Measurements from ENCODE around the gene C2orf81.

C2orf81 gene

DNA sequence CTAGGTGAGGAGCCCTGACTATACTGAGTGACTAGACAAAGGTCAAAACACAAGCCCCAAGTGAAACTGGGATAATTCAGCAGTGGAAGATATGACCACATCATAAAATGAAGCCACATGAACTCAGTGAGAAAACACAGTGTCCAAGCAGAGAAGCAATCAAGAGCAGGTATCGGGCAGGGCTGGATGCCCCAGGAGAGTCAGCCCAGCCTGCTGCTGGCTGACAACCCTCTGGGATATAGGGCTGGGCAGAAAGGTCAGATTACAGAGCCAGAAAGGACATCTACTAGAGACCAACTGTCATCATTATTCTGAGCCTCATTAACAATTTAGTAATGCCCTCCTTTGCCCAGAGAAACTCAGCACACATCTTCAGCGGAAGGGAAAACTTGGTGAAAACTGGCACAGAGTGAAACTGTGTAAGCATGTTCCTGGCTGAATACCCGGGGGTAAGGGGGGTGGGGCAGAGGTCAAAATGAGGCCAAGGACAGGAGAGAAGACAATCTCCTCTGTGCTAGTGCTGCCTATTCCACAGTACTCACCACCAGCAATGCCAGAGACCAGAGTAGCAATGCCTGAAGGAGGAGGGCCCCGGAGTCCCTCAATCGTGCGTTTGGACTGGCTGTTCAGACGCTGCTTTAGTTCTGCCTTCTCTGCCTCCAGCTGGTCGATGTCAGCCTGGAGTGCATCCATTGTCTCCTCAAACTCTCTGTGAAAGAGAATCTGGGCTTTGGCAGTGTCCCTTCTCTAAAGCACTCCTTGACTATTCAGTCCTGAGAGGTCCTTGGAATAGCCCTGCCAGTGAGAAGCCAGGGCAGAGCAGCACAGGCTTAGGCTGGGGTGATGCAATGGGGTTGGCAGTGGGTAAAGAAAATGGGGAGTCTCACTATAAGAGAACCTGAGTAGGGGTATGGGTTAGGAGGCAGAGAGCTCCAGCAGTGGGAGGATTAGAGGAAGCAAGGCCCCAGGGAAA is 56.6 kb downstream of the C2orf81 start:
- peaks cover 98% of the 10 kb centered on the region for H3K36me3 ChIP-seq (ENCODE audit: insufficient read depth, low read length)
- no peaks in the 10 kb centered on the region for H3F3A ChIP-seq (ENCODE audit: insufficient read depth, low read length)
- H3K79me2 ChIP-seq (ENCODE audit: insufficient read depth, low read length) = no peaks in the 10 kb centered on the region
- no peak overlapping the region for H3K4me2 ChIP-seq (ENCODE audit: low read length)
- TF ChIP-seq EZH2 (IDR thresholded peaks at IDR 0.05; ENCODE audit: borderline replicate concordance, low read length) = no peak
- TF ChIP-seq, protein P1, sequence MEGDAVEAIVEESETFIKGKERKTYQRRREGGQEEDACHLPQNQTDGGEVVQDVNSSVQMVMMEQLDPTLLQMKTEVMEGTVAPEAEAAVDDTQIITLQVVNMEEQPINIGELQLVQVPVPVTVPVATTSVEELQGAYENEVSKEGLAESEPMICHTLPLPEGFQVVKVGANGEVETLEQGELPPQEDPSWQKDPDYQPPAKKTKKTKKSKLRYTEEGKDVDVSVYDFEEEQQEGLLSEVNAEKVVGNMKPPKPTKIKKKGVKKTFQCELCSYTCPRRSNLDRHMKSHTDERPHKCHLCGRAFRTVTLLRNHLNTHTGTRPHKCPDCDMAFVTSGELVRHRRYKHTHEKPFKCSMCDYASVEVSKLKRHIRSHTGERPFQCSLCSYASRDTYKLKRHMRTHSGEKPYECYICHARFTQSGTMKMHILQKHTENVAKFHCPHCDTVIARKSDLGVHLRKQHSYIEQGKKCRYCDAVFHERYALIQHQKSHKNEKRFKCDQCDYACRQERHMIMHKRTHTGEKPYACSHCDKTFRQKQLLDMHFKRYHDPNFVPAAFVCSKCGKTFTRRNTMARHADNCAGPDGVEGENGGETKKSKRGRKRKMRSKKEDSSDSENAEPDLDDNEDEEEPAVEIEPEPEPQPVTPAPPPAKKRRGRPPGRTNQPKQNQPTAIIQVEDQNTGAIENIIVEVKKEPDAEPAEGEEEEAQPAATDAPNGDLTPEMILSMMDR (IDR thresholded peaks at IDR 0.05; ENCODE audit: low read length) = no peak
- no peaks in the 10 kb centered on the region for H3K9me3 ChIP-seq (ENCODE audit: low read length)
- no peak overlapping the region for H3K27ac ChIP-seq (ENCODE audit: low read depth, low read length, poor library complexity, severe bottlenecking)
- no peaks in the 10 kb centered on the region for H3K27me3 ChIP-seq (ENCODE audit: insufficient read depth, low read length)
- no peak overlapping the region for H2AFZ ChIP-seq (ENCODE audit: low read length)
- no peaks in the 10 kb centered on the region for H3K9me2 ChIP-seq (ENCODE audit: low read depth, low read length)
- H4K20me1 ChIP-seq (ENCODE audit: insufficient read depth, low read length) = no peaks in the 10 kb centered on the region
- no peak overlapping the region for H3K4me3 ChIP-seq (ENCODE audit: low read depth, low read length, poor library complexity, severe bottlenecking)
- H3K9ac ChIP-seq (ENCODE audit: low read length) = no peak overlapping the region
- no peaks in the 10 kb centered on the region for H3K4me1 ChIP-seq (ENCODE audit: insufficient read depth, low read length, severe bottlenecking)
